Activated CD4-positive, alpha-beta T cell treated with anti-CD3 and anti-CD28 coated beads for 4 hours (primary cell): ENCODE results near the gene IER3.

ENCODE experiments used
- DNase-seq, 2 donors: peaks; one replicate each; pipeline ENCODE4 v3.0.0-alpha.2; 2020

IER3 gene

GRCh38 chr6:30744054-30744805 lies at the start of gene IER3:
TSS of gene IER3 (minus strand) at chr6:30744547. CDS start at chr6:30744518, 29 bp downstream.
- peak; percentile 86 to 90 for DNase-seq

- no peak for DNase-seq
Measured at GRCh38 chr6:30793521-30794194, 49.3 kb upstream of the IER3 start.

GRCh38 chr6:30792786-30793185 lies 48.4 kb upstream of the IER3 start:
- DNase-seq, result no peak

GRCh38 chr6:30790724-30791383 lies 46.5 kb upstream of the IER3 start:
- DNase-seq, result no peak

- no peak for DNase-seq
Measured at GRCh38 chr6:30789606-30790005, 45.3 kb upstream of the IER3 start.

- no peak for DNase-seq
Measured at GRCh38 chr6:30787954-30788353, 43.6 kb upstream of the IER3 start.

GRCh38 chr6:30782425-30783014 lies 38.2 kb upstream of the IER3 start:
- DNase-seq, result no peak

- DNase-seq, result peak; percentile 20
Measured at GRCh38 chr6:30781743-30782424, 37.5 kb upstream of the IER3 start.

GRCh38 chr6:30781395-30781742 lies 37.0 kb upstream of the IER3 start:
- DNase-seq, result no peak

- DNase-seq, result no peak
Measured at GRCh38 chr6:30780642-30780920, 36.2 kb upstream of the IER3 start.

- DNase-seq, result no peak
Measured at GRCh38 chr6:30779850-30780641, 35.7 kb upstream of the IER3 start.

- DNase-seq, result no peak
Measured at GRCh38 chr6:30778001-30778635, 33.8 kb upstream of the IER3 start.

GRCh38 chr6:30777155-30777485 lies 32.8 kb upstream of the IER3 start:
- no peak for DNase-seq

- no peak for DNase-seq
Measured at GRCh38 chr6:30776390-30777154, 32.2 kb upstream of the IER3 start.

- DNase-seq, result no peak
Measured at GRCh38 chr6:30775104-30775503, 30.8 kb upstream of the IER3 start.

GRCh38 chr6:30774701-30775100 lies 30.4 kb upstream of the IER3 start:
- DNase-seq, result no peak

- no peak for DNase-seq
Measured at GRCh38 chr6:30770592-30770991, 26.2 kb upstream of the IER3 start.

GRCh38 chr6:30769853-30770524 lies 25.6 kb upstream of the IER3 start:
- no peak for DNase-seq

- peak; percentile 85 to 92 for DNase-seq
Measured at GRCh38 chr6:30769088-30769852, 24.9 kb upstream of the IER3 start.

GRCh38 chr6:30768634-30769087 lies 24.3 kb upstream of the IER3 start:
- peak in 1 of 2 donors; percentile 21 for DNase-seq
